ENCODE data around the gene OR2C3.
A peak's percentile ranks its signal among the peaks of the same experiment; 100 is the strongest.
"Not testable (repeated sequence)": the region's sequence is repeated elsewhere in the genome, so short reads cannot be mapped to it uniquely, and the experiment has no call there.

The OR2C3 gene

GRCh38 chr1:247539215-247539614, 3.0 kb upstream of the OR2C3 start:
- no peak for TF ChIP-seq CTCF (IDR thresholded peaks at IDR 0.05; ENCODE audit: insufficient read depth, low read depth, low read length, missing control alignments)
- no peak for DNase-seq (ENCODE audit: low read depth)
- no peak overlapping the region for H3K4me3 ChIP-seq (ENCODE audit: low read length)

GRCh38 chr1:247538561-247538960, 2.3 kb upstream of the OR2C3 start:
- TF ChIP-seq CTCF (IDR thresholded peaks at IDR 0.05; ENCODE audit: insufficient read depth, low read depth, low read length, missing control alignments), result no peak
- no peak overlapping the region for H3K4me3 ChIP-seq (ENCODE audit: low read length)

GRCh38 chr1:247535402-247535801, 838 bp downstream of the OR2C3 start:
- DNase-seq (ENCODE audit: low read depth), result no peak
- TF ChIP-seq CTCF (IDR thresholded peaks at IDR 0.05; ENCODE audit: insufficient read depth, low read depth, low read length, missing control alignments), result no peak
- H3K4me3 ChIP-seq (ENCODE audit: low read length), result no peak overlapping the region

More at GRCh38 chr1:247538561-247538960, 2.3 kb upstream of the OR2C3 start:
- DNase-seq (ENCODE audit: low read depth), result no peak

- no peak for TF ChIP-seq CTCF (IDR thresholded peaks at IDR 0.05; ENCODE audit: insufficient read depth, low read depth, low read length, missing control alignments)
- no peak overlapping the region for H3K4me3 ChIP-seq (ENCODE audit: low read length)
- no peak for DNase-seq (ENCODE audit: low read depth)
Measured at GRCh38 chr1:247531937-247532336, 4.3 kb downstream of the OR2C3 start.

- TF ChIP-seq CTCF (IDR thresholded peaks at IDR 0.05; ENCODE audit: insufficient read depth, low read depth, low read length, missing control alignments), result no peak
- DNase-seq (ENCODE audit: low read depth), result no peak
- no peak overlapping the region for H3K4me3 ChIP-seq (ENCODE audit: low read length)
Measured at GRCh38 chr1:247530785-247531184, 5.5 kb downstream of the OR2C3 start.

GRCh38 chr1:247529771-247530355, 6.4 kb downstream of the OR2C3 start:
- no peak for TF ChIP-seq CTCF (IDR thresholded peaks at IDR 0.05; ENCODE audit: insufficient read depth, low read depth, low read length, missing control alignments)
- no peak for DNase-seq (ENCODE audit: low read depth)
- H3K4me3 ChIP-seq (ENCODE audit: low read length), result no peak overlapping the region

- DNase-seq (ENCODE audit: low read depth), result peak; percentile 65
- TF ChIP-seq CTCF (IDR thresholded peaks at IDR 0.05; ENCODE audit: insufficient read depth, low read depth, low read length, missing control alignments), result no peak
- no peak overlapping the region for H3K4me3 ChIP-seq (ENCODE audit: low read length)
Measured at GRCh38 chr1:247528812-247529474, 7.3 kb downstream of the OR2C3 start.

- DNase-seq (ENCODE audit: low read depth); H3K4me3 ChIP-seq (ENCODE audit: low read length): not testable (repeated sequence)
Measured at GRCh38 chr1:247521886-247522285, 14.4 kb downstream of the OR2C3 start.
